GM12878 (cell line): ENCODE results near the gene GRIN2A. TPM values are rescaled to one million over a fixed set of nuclear protein-coding genes. Genes with fewer than 3 reads are reported as not detected.

Experiments
- ATAC-seq: fragments of 200-7000 bp; cut with Tn5 transposase; 3 replicates; pipeline ENCODE4 v1.9.1; 2020; ENCODE audit warnings: mild to moderate bottlenecking, moderate library complexity
- BruUV-seq: library from RNA; stranded (reverse); fragments of 400-500 nt; replicated peaks from 2 replicates; lab custom pipeline; 2021; lab: Mats Ljungman, UMichigan
- CTCF ChIA-PET: fragments of 300-600 bp; sonication (Branson Sonifier 250); formaldehyde crosslinking; extraction: SDS; loops from one replicate; lab custom pipeline; 2021; ENCODE audit warnings: inconsistent platforms; lab: Yijun Ruan, JAX
- POLR2A ChIA-PET: fragments of 350-600 bp; formaldehyde crosslinking; extraction: SDS; loops from one replicate; lab custom pipeline; 2021; ENCODE audit warnings: inconsistent platforms; lab: Charles Lee
- RAD21 ChIA-PET: fragments of 300-600 bp; sonication (Branson Sonifier 250); formaldehyde crosslinking; loops from one replicate; lab custom pipeline; 2023; ENCODE audit warnings: antibody characterized with exemption; ENCODE audit not compliant: unreplicated experiment; lab: Charles Lee
- SMC1A ChIA-PET: fragments of 300-600 bp; sonication (Branson Sonifier 250); formaldehyde crosslinking; loops from one replicate; lab custom pipeline; 2023; ENCODE audit not compliant: unreplicated experiment, uncharacterized antibody; lab: Charles Lee
- DNase-seq: peaks from one replicate; pipeline ENCODE4 v3.0.0-alpha.2; 2011; ENCODE audit warnings: low read depth, low spot score
- FAIRE-seq: peaks from 3 replicates; lab custom pipeline; 2011; peaks lifted over from hg19 to GRCh38; lab: Jason Lieb, UNC
- H2AFZ ChIP-seq: 2 replicates; pipeline ENCODE4 v1.6.0; 2011; ENCODE audit warnings: low read depth, low read length, control low read depth; ENCODE audit not compliant: control insufficient read depth
- H3K27ac ChIP-seq: 2 replicates; pipeline ENCODE4 v1.5.1; 2011; ENCODE audit warnings: control low read depth; ENCODE audit not compliant: control insufficient read depth, insufficient read depth
- H3K27me3 ChIP-seq, 2 experiments: replicated peaks in 1 of 2; 2 replicates each; pipeline versions ENCODE4 v1.6.0 to v1.6.1; 2011; ENCODE audit warnings: low read length in 1 of 2; ENCODE audit not compliant: control insufficient read depth in 2 of 2, insufficient read depth in 2 of 2
- H3K36me3 ChIP-seq, 2 experiments: 2 replicates each; pipeline ENCODE4 v1.5.1; 2011; ENCODE audit warnings: low read length in 1 of 2; ENCODE audit not compliant: control insufficient read depth in 2 of 2, insufficient read depth in 2 of 2
- H3K4me1 ChIP-seq: 2 replicates; pipeline ENCODE4 v1.6.1; 2011; ENCODE audit warnings: mild to moderate bottlenecking, low read length, moderate library complexity, mixed read lengths; ENCODE audit not compliant: control insufficient read depth, insufficient read depth
- H3K4me2 ChIP-seq: 2 replicates; pipeline ENCODE4 v1.6.0; 2011; ENCODE audit warnings: control low read depth; ENCODE audit not compliant: control insufficient read depth, insufficient read depth
- H3K4me3 ChIP-seq: fragments of 200-600 bp; sonication (generic); 2 replicates; pipeline ENCODE4 v1.5.1; 2016
- H3K79me2 ChIP-seq: 2 replicates; pipeline ENCODE4 v1.6.0; 2011; ENCODE audit warnings: low read length; ENCODE audit not compliant: control insufficient read depth, insufficient read depth
- H3K9ac ChIP-seq: 2 replicates; pipeline ENCODE4 v1.8.0; 2011; ENCODE audit warnings: low read length, control low read depth, mixed read lengths; ENCODE audit not compliant: control insufficient read depth, insufficient read depth
- H3K9me3 ChIP-seq: replicated peaks from 3 replicates; pipeline ENCODE4 v1.5.1; 2011; ENCODE audit warnings: mild to moderate bottlenecking, low read length; ENCODE audit not compliant: control insufficient read depth, insufficient read depth
- H4K20me1 ChIP-seq: 2 replicates; pipeline ENCODE4 v1.6.0; 2011; ENCODE audit not compliant: control insufficient read depth, insufficient read depth
- CBFB ChIP-seq: IDR thresholded peaks from 2 replicates; pipeline ENCODE4 v1.6.1; 2016; ENCODE audit warnings: antibody characterized with exemption, low read depth
- CREB1 ChIP-seq: IDR thresholded peaks from 2 replicates; pipeline ENCODE4 v1.6.1; 2012; ENCODE audit warnings: low read depth, mild to moderate bottlenecking, inconsistent platforms
- KAT2A ChIP-seq: conservative IDR thresholded peaks from 2 replicates; pipeline ENCODE4 v1.6.1; 2011; ENCODE audit warnings: low read depth, low read length; ENCODE audit not compliant: control insufficient read depth
- RUNX3 ChIP-seq: IDR thresholded peaks from 2 replicates; pipeline ENCODE4 v1.6.1; 2012; ENCODE audit warnings: low read length, inconsistent platforms
- TCF3 ChIP-seq: IDR thresholded peaks from 2 replicates; pipeline ENCODE4 v1.6.1; 2012; ENCODE audit warnings: low read depth, mild to moderate bottlenecking, low read length, borderline replicate concordance; ENCODE audit not compliant: insufficient read depth
- WGBS: methylation state at CpG from one replicate; pipeline ENCODE4 v1.1.6; 2016; ENCODE audit warnings: low lambda C conversion rate; ENCODE audit not compliant: insufficient replicate concordance, insufficient coverage; ENCODE audit errors: missing lambda C conversion rate; 5-methylcytosine and 5-hydroxymethylcytosine counted together
- in situ Hi-C: fragments of 300-500 bp; cut with MboI; formaldehyde crosslinking; loops from 9 replicates; pipeline ENCODE4 v1.14.3; 2018; ENCODE audit warnings: mixed read lengths
- intact Hi-C: fragments of 100-400 bp; cut with micrococcal nuclease; formaldehyde crosslinking; loops from one replicate; pipeline ENCODE4 v1.14.2; 2022; ENCODE audit not compliant: unreplicated experiment
- polyA plus RNA-seq, 11 experiments: library from polyadenylated mRNA; depleted of rRNA in 4 of 11; unstranded in 6 of 11; stranded (reverse) in 5 of 11; fragments of >200 nt; fragmentation: Nextera tagmentation in 4 of 11; fragmentation: Illumina TruSeq in 1 of 11; extraction: Ambion mirVana in 4 of 11; extraction: Trizol in 1 of 11; gene quantifications; 1 replicate in 1 of 11; 2 replicates in 10 of 11; pipeline versions ENCODE4 v1.2.1 to v1.2.3, GENCODE V29; 2011 to 2016; ENCODE audit warnings: inconsistent platforms in 2 of 11, missing spikeins in 2 of 11, low read depth in 1 of 11
- total RNA-seq, 4 experiments: library from RNA; depleted of rRNA in 3 of 4; stranded (reverse); fragments of >200 nt in 3 of 4; fragmentation: Illumina TruSeq in 1 of 4; extraction: Trizol in 1 of 4; gene quantifications; 2 replicates each; pipeline versions ENCODE4 v1.2.1 to v1.2.3, GENCODE V29; 2013 to 2021
- TF ChIP-seq, protein P1 (sequence below): fragments of 450-650 bp; IDR thresholded peaks from 2 replicates; pipeline ENCODE4 v1.6.1; 2017; ENCODE audit warnings: low read depth, mild to moderate bottlenecking, moderate library complexity
- TF ChIP-seq, protein P2 (sequence below): fragments of 450-650 bp; IDR thresholded peaks from 2 replicates; pipeline ENCODE4 v1.6.1; 2016; ENCODE audit warnings: mild to moderate bottlenecking
- TF ChIP-seq, protein P3 (sequence below): IDR thresholded peaks from 2 replicates; pipeline ENCODE4 v1.6.1; 2011; ENCODE audit warnings: borderline replicate concordance, low read depth, mild to moderate bottlenecking, moderate library complexity, low read length; ENCODE audit not compliant: insufficient read depth, poor library complexity, severe bottlenecking

GRIN2A gene
- total and polyA plus RNA-seq, 10 of the 15 experiments (the other 5 are each of a cell fraction or from before 2014, with no cell fraction given), result 2.4 to 13.3 (median 7.3) TPM

DNA sequence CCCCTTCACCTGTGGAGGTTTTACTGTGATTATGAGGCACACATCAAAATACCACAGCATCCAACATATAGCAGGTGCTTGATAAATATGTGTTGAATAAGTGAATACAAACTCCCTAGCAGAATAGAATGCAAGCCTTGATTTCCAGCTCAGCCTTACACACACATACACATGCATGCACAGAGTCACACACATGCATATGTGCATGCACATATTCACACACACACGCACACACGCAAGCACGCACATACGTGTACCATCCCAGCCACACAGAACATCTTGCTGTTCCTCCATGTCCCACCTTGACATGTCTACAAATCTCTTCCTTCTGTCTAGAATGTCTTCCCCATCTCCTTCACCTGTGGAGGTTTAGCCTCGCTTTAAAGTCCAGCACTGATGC is 160.1 kb downstream of the GRIN2A start:
- Histone ChIP-seq H2AFZ (no peak overlapping the region), H3K36me3 (no peaks in the 10 kb centered on the region), H3K79me2 (no peaks in the 10 kb centered on the region), H3K27ac (no peak overlapping the region), H3K4me1 (no peaks in the 10 kb centered on the region), H3K27me3 (no peaks in the 10 kb centered on the region), H3K4me3 (no peak overlapping the region), H4K20me1 (no peaks in the 10 kb centered on the region), H3K9ac (no peak overlapping the region), H3K4me2 (no peak overlapping the region), H3K9me3 (no peaks in the 10 kb centered on the region)
- ChIA-PET SMC1A (interaction anchor here (1.0 to 1.1 kb wide), 3 partner anchors 9 to 23 kb away, joined by 3 read pairs; no protein-coding TSS in a partner anchor), CTCF (no interaction called here), POLR2A (no interaction called here), RAD21 (no interaction called here)
- intact Hi-C loops (no loop called here), in situ Hi-C loops (no loop called here)
- TF ChIP-seq KAT2A, result no peak
- TF ChIP-seq, protein P1, sequence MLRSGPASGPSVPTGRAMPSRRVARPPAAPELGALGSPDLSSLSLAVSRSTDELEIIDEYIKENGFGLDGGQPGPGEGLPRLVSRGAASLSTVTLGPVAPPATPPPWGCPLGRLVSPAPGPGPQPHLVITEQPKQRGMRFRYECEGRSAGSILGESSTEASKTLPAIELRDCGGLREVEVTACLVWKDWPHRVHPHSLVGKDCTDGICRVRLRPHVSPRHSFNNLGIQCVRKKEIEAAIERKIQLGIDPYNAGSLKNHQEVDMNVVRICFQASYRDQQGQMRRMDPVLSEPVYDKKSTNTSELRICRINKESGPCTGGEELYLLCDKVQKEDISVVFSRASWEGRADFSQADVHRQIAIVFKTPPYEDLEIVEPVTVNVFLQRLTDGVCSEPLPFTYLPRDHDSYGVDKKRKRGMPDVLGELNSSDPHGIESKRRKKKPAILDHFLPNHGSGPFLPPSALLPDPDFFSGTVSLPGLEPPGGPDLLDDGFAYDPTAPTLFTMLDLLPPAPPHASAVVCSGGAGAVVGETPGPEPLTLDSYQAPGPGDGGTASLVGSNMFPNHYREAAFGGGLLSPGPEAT, result no peak
- TF ChIP-seq CREB1, result no peak
- TF ChIP-seq, protein P2, sequence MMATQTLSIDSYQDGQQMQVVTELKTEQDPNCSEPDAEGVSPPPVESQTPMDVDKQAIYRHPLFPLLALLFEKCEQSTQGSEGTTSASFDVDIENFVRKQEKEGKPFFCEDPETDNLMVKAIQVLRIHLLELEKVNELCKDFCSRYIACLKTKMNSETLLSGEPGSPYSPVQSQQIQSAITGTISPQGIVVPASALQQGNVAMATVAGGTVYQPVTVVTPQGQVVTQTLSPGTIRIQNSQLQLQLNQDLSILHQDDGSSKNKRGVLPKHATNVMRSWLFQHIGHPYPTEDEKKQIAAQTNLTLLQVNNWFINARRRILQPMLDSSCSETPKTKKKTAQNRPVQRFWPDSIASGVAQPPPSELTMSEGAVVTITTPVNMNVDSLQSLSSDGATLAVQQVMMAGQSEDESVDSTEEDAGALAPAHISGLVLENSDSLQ, result no peak
- TF ChIP-seq TCF3, result 0 out of 2 replicates have a peak, but pooled peaks have one; percentile 27
- TF ChIP-seq, protein P3, sequence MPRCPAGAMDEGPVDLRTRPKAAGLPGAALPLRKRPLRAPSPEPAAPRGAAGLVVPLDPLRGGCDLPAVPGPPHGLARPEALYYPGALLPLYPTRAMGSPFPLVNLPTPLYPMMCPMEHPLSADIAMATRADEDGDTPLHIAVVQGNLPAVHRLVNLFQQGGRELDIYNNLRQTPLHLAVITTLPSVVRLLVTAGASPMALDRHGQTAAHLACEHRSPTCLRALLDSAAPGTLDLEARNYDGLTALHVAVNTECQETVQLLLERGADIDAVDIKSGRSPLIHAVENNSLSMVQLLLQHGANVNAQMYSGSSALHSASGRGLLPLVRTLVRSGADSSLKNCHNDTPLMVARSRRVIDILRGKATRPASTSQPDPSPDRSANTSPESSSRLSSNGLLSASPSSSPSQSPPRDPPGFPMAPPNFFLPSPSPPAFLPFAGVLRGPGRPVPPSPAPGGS, result peak; percentile 92
- TF ChIP-seq CBFB, result no peak
- no peak for TF ChIP-seq RUNX3
- no peak for FAIRE-seq
- no peak for DNase-seq
- 64% methylated on average over 5 of the region's 5 CpGs for WGBS
- BruUV-seq, result no TSS peak
- no peak for ATAC-seq
